Chondrocyte (in vitro differentiated cells): Measurements from ENCODE around the gene AIF1. TPM values are rescaled to one million over a fixed set of nuclear protein-coding genes. Genes with fewer than 3 reads are reported as not detected.

Source experiments
- DNase-seq: peaks from one replicate; pipeline ENCODE4 v3.0.0; 2021; ENCODE audit warnings: mixed read lengths, low spot score
- H3K27ac Mint-ChIP-seq: one replicate; pipeline ENCODE4 v1.8.0; 2021; ENCODE audit warnings: mild to moderate bottlenecking, moderate library complexity, mixed read lengths; ENCODE audit not compliant: unreplicated experiment
- H3K27me3 Mint-ChIP-seq: 2 replicates; pipeline ENCODE4 v1.8.0; 2021; ENCODE audit warnings: low read depth, mixed read lengths
- H3K36me3 Mint-ChIP-seq: 2 replicates; pipeline ENCODE4 v1.8.0; 2021; ENCODE audit warnings: low read depth, mixed read lengths
- H3K4me1 Mint-ChIP-seq: 2 replicates; pipeline ENCODE4 v1.8.0; 2021; ENCODE audit warnings: low read depth, mild to moderate bottlenecking, mixed read lengths
- H3K4me3 Mint-ChIP-seq: one replicate; pipeline ENCODE4 v1.8.0; 2021; ENCODE audit warnings: mild to moderate bottlenecking, moderate library complexity, mixed read lengths; ENCODE audit not compliant: unreplicated experiment
- H3K9me3 Mint-ChIP-seq: 2 replicates; pipeline ENCODE4 v1.8.0; 2021; ENCODE audit warnings: low read depth, mixed read lengths
- CTCF ChIP-seq: fragments of 200-600 bp; sonication (generic); IDR thresholded peaks from 2 replicates; pipeline ENCODE4 v1.5.0; 2021; ENCODE audit warnings: antibody characterized with exemption, mild to moderate bottlenecking, moderate library complexity
- total RNA-seq: library from RNA; stranded (reverse); gene quantifications from 3 replicates; pipeline ENCODE4 v1.2.1, GENCODE V29; 2021

AIF1 gene
- total RNA-seq, 1 donor from 2014 or later, result not detected

GRCh38 chr6:31624070-31624469 lies 9.0 kb downstream of the AIF1 start:
- H3K9me3 Mint-ChIP-seq, result no peaks in the 10 kb centered on the region
- no peak for DNase-seq
- no peaks in the 10 kb centered on the region for H3K27me3 Mint-ChIP-seq
- TF ChIP-seq CTCF, result no peak
- H3K4me3 Mint-ChIP-seq, result no peak overlapping the region
- H3K27ac Mint-ChIP-seq, result no peak overlapping the region
- H3K36me3 Mint-ChIP-seq, result peaks cover 39% of the 10 kb centered on the region
- peaks cover 26% of the 10 kb centered on the region for H3K4me1 Mint-ChIP-seq

- Mint-ChIP-seq H3K9me3 (no peaks in the 10 kb centered on the region), H3K36me3 (peaks cover 58% of the 10 kb centered on the region), H3K4me1 (peaks cover 15% of the 10 kb centered on the region), H3K4me3 (no peak overlapping the region), H3K27ac (no peak overlapping the region), H3K27me3 (no peaks in the 10 kb centered on the region)
- TF ChIP-seq CTCF, result no peak
- no peak for DNase-seq
These were observed 11.9 kb downstream of the AIF1 start for GRCh38 chr6:31626952-31627351.

GRCh38 chr6:31627690-31628287 lies 12.8 kb downstream of the AIF1 start:
- Mint-ChIP-seq H3K27ac (peak overlapping the region; percentile 49), H3K9me3 (no peaks in the 10 kb centered on the region), H3K4me1 (peaks cover 7% of the 10 kb centered on the region), H3K27me3 (no peaks in the 10 kb centered on the region), H3K36me3 (peaks cover 58% of the 10 kb centered on the region), H3K4me3 (no peak overlapping the region)
- no peak for DNase-seq
- no peak for TF ChIP-seq CTCF

GRCh38 chr6:31629014-31629413 lies 14.0 kb downstream of the AIF1 start:
- no peaks in the 10 kb centered on the region for H3K4me1 Mint-ChIP-seq
- DNase-seq, result no peak
- H3K27ac Mint-ChIP-seq, result peak overlapping the region; percentile 83
- H3K36me3 Mint-ChIP-seq, result peaks cover 57% of the 10 kb centered on the region
- TF ChIP-seq CTCF, result no peak
- no peak overlapping the region for H3K4me3 Mint-ChIP-seq
- no peaks in the 10 kb centered on the region for H3K9me3 Mint-ChIP-seq
- H3K27me3 Mint-ChIP-seq, result no peaks in the 10 kb centered on the region

GRCh38 chr6:31630177-31630934 lies 15.3 kb downstream of the AIF1 start:
- H3K36me3 Mint-ChIP-seq, result peaks cover 54% of the 10 kb centered on the region
- no peaks in the 10 kb centered on the region for H3K9me3 Mint-ChIP-seq
- DNase-seq, result no peak
- H3K4me3 Mint-ChIP-seq, result no peak overlapping the region
- no peak overlapping the region for H3K27ac Mint-ChIP-seq
- no peak for TF ChIP-seq CTCF
- H3K27me3 Mint-ChIP-seq, result no peaks in the 10 kb centered on the region
- H3K4me1 Mint-ChIP-seq, result no peaks in the 10 kb centered on the region
